Parathyroid adenoma (tissue), 2 donors: ENCODE measurements around the gene AFF3.

Source experiments
- H2AFZ ChIP-seq: fragments of 300-600 bp; sonication (generic); one replicate; pipeline ENCODE4 v1.7.0; 2017; ENCODE audit warnings: antibody characterized with exemption, mild to moderate bottlenecking
- H3K27ac ChIP-seq: fragments of 300-600 bp; sonication (generic); one replicate; pipeline ENCODE4 v1.7.0; 2017
- H3K27me3 ChIP-seq: fragments of 300-600 bp; sonication (generic); one replicate; pipeline ENCODE4 v1.7.0; 2017; ENCODE audit warnings: low read length; ENCODE audit not compliant: control insufficient read depth, insufficient read depth
- H3K36me3 ChIP-seq: fragments of 300-600 bp; sonication (generic); one replicate; pipeline ENCODE4 v1.7.0; 2017; ENCODE audit warnings: low read length; ENCODE audit not compliant: control insufficient read depth, insufficient read depth
- H3K4me1 ChIP-seq: fragments of 300-600 bp; sonication (generic); one replicate; pipeline ENCODE4 v1.7.0; 2017; ENCODE audit warnings: control low read depth
- H3K4me2 ChIP-seq: fragments of 300-600 bp; sonication (generic); one replicate; pipeline ENCODE4 v1.7.0; 2017; ENCODE audit warnings: low read length
- H3K4me3 ChIP-seq: fragments of 300-600 bp; sonication (generic); one replicate; pipeline ENCODE4 v1.7.0; 2017; ENCODE audit warnings: low read depth, low read length
- H3K79me2 ChIP-seq: fragments of 300-600 bp; sonication (generic); one replicate; pipeline ENCODE4 v1.7.0; 2017; ENCODE audit warnings: control low read depth
- H3K9ac ChIP-seq: fragments of 300-600 bp; sonication (generic); one replicate; pipeline ENCODE4 v1.7.0; 2017; ENCODE audit warnings: mild to moderate bottlenecking
- H3K9me3 ChIP-seq: fragments of 300-600 bp; sonication (generic); one replicate; pipeline ENCODE4 v1.7.0; 2017; ENCODE audit warnings: low read length; ENCODE audit not compliant: control insufficient read depth
- TF ChIP-seq, protein P1 (sequence below): fragments of 300-600 bp; sonication (generic); IDR thresholded peaks from one replicate; pipeline ENCODE4 v1.7.0; 2017; ENCODE audit warnings: antibody characterized with exemption, mild to moderate bottlenecking
- donor health status: primary hyperparathyroidism.

The AFF3 gene

GRCh38 chr2:100151310-100151709, 8.9 kb upstream of the AFF3 start:
- Histone ChIP-seq H3K27me3 (no peaks in the 10 kb centered on the region), H3K27ac (no peak overlapping the region), H3K9me3 (no peaks in the 10 kb centered on the region), H3K4me3 (no peak overlapping the region), H3K79me2 (no peaks in the 10 kb centered on the region), H3K4me2 (no peak overlapping the region), H3K4me1 (no peaks in the 10 kb centered on the region), H3K36me3 (no peaks in the 10 kb centered on the region), H3K9ac (no peak overlapping the region), H2AFZ (no peak overlapping the region)
- TF ChIP-seq, protein P1, sequence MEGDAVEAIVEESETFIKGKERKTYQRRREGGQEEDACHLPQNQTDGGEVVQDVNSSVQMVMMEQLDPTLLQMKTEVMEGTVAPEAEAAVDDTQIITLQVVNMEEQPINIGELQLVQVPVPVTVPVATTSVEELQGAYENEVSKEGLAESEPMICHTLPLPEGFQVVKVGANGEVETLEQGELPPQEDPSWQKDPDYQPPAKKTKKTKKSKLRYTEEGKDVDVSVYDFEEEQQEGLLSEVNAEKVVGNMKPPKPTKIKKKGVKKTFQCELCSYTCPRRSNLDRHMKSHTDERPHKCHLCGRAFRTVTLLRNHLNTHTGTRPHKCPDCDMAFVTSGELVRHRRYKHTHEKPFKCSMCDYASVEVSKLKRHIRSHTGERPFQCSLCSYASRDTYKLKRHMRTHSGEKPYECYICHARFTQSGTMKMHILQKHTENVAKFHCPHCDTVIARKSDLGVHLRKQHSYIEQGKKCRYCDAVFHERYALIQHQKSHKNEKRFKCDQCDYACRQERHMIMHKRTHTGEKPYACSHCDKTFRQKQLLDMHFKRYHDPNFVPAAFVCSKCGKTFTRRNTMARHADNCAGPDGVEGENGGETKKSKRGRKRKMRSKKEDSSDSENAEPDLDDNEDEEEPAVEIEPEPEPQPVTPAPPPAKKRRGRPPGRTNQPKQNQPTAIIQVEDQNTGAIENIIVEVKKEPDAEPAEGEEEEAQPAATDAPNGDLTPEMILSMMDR: no peak

DNA sequence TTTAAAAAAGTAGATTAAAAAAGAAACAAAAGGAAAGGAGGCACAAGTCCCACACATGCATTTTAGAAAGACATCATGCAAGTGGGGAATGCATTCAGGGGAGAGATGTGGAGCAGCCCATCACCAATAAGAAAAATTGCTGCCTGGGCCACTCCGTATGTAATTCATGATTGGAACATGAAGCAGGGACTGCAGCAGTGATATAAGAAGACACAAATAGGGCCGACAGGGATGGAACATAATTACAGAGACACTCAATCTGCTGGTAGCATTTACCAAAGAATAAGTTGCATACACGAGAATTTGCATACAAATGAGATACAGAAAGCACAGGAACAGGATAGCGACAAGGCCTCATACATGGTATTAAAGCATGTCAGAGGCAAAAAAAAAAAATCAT, 6.5 kb upstream of the AFF3 start:
- H3K4me2 ChIP-seq: no peak overlapping the region
- H3K9ac ChIP-seq: no peak overlapping the region
- TF ChIP-seq, protein P1: no peak
- H3K36me3 ChIP-seq: no peaks in the 10 kb centered on the region
- no peak overlapping the region for H3K27ac ChIP-seq
- no peaks in the 10 kb centered on the region for H3K79me2 ChIP-seq
- H3K4me1 ChIP-seq: no peaks in the 10 kb centered on the region
- no peak overlapping the region for H3K4me3 ChIP-seq
- no peaks in the 10 kb centered on the region for H3K9me3 ChIP-seq
- H3K27me3 ChIP-seq: no peaks in the 10 kb centered on the region
- no peak overlapping the region for H2AFZ ChIP-seq

DNA sequence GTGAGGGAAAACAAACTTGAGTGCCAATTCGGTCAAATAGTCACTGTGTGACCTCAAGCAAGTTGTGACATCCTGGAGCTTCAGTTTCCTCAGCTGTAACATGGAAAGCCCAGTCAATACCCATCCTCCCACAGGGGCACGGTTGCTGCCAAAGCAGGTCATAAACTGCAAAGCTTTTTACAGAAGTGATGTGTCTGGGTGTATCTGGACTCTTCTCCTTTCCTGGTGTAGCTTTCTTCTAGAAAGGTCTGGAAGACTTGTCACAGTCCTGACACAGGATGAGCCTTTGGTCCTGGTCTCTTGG, 4.2 kb upstream of the AFF3 start:
- Histone ChIP-seq H2AFZ (no peak overlapping the region), H3K4me3 (no peak overlapping the region), H3K4me2 (no peak overlapping the region), H3K27ac (no peak overlapping the region), H3K9me3 (no peaks in the 10 kb centered on the region), H3K9ac (no peak overlapping the region), H3K4me1 (no peaks in the 10 kb centered on the region), H3K79me2 (no peaks in the 10 kb centered on the region), H3K27me3 (no peaks in the 10 kb centered on the region), H3K36me3 (no peaks in the 10 kb centered on the region)
- TF ChIP-seq, protein P1: no peak

DNA sequence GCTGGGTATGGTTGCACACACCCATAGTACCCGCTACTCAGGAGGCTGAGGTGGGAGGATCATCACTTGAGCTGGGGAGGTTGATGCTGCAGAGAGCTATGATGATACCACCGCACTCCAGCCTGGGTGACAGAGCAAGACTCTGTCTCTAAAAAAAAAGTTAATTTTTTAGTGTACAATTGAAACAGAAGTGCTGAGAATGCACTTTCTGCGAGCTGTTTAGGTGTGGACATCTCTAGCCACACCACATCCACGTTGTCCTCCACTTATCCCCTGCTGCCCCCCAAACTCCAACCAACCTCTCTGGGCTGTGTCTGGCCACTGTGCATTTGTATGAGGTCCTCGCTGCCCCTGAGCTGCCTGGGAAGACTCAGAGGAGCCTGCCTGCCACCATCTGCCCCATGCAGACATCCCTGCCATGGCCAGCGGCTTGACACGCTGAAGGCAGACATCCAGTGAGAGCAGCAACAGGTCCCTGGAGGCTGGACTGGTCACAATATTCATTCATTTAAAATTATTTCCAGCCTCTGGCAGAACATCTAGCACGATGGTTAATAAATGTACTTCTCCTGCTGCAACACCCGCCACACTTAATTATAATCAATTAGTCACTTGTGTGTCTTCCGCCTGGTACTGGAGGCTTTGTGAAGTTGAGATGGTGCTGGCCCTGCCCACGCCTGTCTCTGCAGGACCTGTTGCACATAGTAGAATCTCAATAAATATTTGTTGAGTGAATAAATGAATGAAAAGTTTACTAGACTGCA, 3.7 kb upstream of the AFF3 start:
- TF ChIP-seq, protein P1: no peak
- no peaks in the 10 kb centered on the region for H3K79me2 ChIP-seq
- no peak overlapping the region for H3K27ac ChIP-seq
- H2AFZ ChIP-seq: no peak overlapping the region
- no peaks in the 10 kb centered on the region for H3K27me3 ChIP-seq
- H3K36me3 ChIP-seq: no peaks in the 10 kb centered on the region
- H3K4me1 ChIP-seq: no peaks in the 10 kb centered on the region
- no peaks in the 10 kb centered on the region for H3K9me3 ChIP-seq
- no peak overlapping the region for H3K4me2 ChIP-seq
- H3K4me3 ChIP-seq: no peak overlapping the region
- no peak overlapping the region for H3K9ac ChIP-seq

DNA sequence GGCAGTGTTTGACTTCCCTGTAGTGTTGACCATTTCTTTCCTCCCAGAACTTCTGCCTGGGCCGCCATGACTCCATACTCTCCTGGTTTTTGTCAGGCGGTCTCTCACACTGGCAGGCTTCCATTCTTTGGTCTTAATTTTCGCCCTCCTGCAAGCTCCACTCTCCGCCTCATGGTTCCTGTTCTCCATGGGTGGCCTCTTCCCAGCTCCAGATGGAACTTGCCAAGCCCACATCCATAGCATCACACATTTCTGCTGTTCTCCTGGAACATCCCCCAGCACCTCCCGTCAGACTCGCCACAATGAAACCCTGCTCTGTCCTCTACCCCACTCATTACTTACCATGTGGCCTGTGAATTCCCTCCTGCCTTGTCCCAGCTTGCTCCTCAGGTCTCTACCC, 896 bp upstream of the AFF3 start:
- no peak overlapping the region for H3K4me2 ChIP-seq
- no peaks in the 10 kb centered on the region for H3K36me3 ChIP-seq
- H2AFZ ChIP-seq: no peak overlapping the region
- H3K27me3 ChIP-seq: no peaks in the 10 kb centered on the region
- H3K4me1 ChIP-seq: no peaks in the 10 kb centered on the region
- TF ChIP-seq, protein P1: no peak
- H3K9ac ChIP-seq: no peak overlapping the region
- no peaks in the 10 kb centered on the region for H3K9me3 ChIP-seq
- H3K79me2 ChIP-seq: no peaks in the 10 kb centered on the region
- H3K27ac ChIP-seq: no peak overlapping the region
- H3K4me3 ChIP-seq: no peak overlapping the region
